HG02981 (cell line): ENCODE results near the gene CCDC107.

Source experiments
- ATAC-seq: cut with Tn5 transposase; IDR thresholded peaks from one replicate; pipeline ENCODE4 v1.9.1; 2021; ENCODE audit warnings: mild to moderate bottlenecking, moderate library complexity; ENCODE audit not compliant: unreplicated experiment

The CCDC107 gene

GRCh38 chr9:35700031-35700430 lies 41.9 kb downstream of the CCDC107 start:
- ATAC-seq: no peak

GRCh38 chr9:35700942-35701341 lies 42.9 kb downstream of the CCDC107 start:
- ATAC-seq: no peak

GRCh38 chr9:35702696-35703095 lies 44.6 kb downstream of the CCDC107 start:
- ATAC-seq: no peak

GRCh38 chr9:35703906-35704672 lies 46.0 kb downstream of the CCDC107 start:
- ATAC-seq: no peak

- ATAC-seq: no peak
Measured at GRCh38 chr9:35705372-35705771, 47.3 kb downstream of the CCDC107 start.

GRCh38 chr9:35705836-35706430 lies 47.8 kb downstream of the CCDC107 start:
- ATAC-seq: no peak

- ATAC-seq: no peak
Measured at GRCh38 chr9:35706951-35707350, 48.9 kb downstream of the CCDC107 start.

GRCh38 chr9:35708146-35708545 lies 50.1 kb downstream of the CCDC107 start:
- ATAC-seq: no peak

GRCh38 chr9:35710818-35711500 lies 52.9 kb downstream of the CCDC107 start:
- ATAC-seq: no peak
